Fibroblast of lung (primary cell): ENCODE measurements around the gene ATP10A.
"Not testable (repeated sequence)": the region's sequence is repeated elsewhere in the genome, so short reads cannot be mapped to it uniquely, and the experiment has no call there.

ENCODE experiments used
- EZH2 ChIP-seq: IDR thresholded peaks from 2 replicates; pipeline ENCODE4 v1.5.1; 2012; ENCODE audit warnings: low read length, control low read depth, mild to moderate bottlenecking; ENCODE audit errors: missing control alignments
- TF ChIP-seq, protein P1 (sequence below), 2 donors: IDR thresholded peaks in 1 of 2; conservative IDR thresholded peaks in 1 of 2; 1 replicate in 1 of 2; 2 replicates in 1 of 2; pipeline ENCODE4 v1.5.1; 2011 to 2012; ENCODE audit warnings: low read length in 2 of 2, control low read depth in 1 of 2, inconsistent platforms in 1 of 2, low read depth in 1 of 2, mild to moderate bottlenecking in 1 of 2

DNA sequence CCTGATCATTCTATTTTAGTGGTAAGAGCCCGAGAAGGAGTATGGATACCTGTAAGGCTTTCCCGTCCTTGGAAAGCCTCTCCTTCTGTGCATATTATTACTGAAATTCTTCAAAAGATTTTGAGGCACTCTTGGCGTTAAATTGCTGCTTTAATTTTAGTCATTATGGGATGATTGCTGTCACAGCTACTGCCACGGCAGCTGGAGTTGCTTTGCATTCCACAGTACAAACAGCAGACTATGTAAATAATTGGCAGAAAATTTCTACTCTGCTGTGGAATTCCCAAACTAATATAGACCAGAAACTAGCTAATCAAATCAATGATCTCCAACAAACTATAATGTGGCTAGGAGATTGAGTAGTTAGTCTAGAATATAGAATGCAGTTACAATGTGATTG, 222.2 kb downstream of the ATP10A start:
- TF ChIP-seq, protein P1, sequence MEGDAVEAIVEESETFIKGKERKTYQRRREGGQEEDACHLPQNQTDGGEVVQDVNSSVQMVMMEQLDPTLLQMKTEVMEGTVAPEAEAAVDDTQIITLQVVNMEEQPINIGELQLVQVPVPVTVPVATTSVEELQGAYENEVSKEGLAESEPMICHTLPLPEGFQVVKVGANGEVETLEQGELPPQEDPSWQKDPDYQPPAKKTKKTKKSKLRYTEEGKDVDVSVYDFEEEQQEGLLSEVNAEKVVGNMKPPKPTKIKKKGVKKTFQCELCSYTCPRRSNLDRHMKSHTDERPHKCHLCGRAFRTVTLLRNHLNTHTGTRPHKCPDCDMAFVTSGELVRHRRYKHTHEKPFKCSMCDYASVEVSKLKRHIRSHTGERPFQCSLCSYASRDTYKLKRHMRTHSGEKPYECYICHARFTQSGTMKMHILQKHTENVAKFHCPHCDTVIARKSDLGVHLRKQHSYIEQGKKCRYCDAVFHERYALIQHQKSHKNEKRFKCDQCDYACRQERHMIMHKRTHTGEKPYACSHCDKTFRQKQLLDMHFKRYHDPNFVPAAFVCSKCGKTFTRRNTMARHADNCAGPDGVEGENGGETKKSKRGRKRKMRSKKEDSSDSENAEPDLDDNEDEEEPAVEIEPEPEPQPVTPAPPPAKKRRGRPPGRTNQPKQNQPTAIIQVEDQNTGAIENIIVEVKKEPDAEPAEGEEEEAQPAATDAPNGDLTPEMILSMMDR (conservative IDR thresholded peaks at IDR 0.05 in 1 of 2, IDR thresholded peaks at IDR 0.05 in 1 of 2; ENCODE audit: low read depth in 1 of 2, low read length in 2 of 2), result not testable (repeated sequence)
- TF ChIP-seq EZH2, result not testable (repeated sequence)
